Endothelial cell of umbilical vein (primary cell): ENCODE data around the gene RPP21. TPM values are rescaled to one million over a fixed set of nuclear protein-coding genes. Genes with fewer than 3 reads are reported as not detected.

Experiments
- BruUV-seq: library from RNA; stranded (reverse); fragments of 400-500 nt; replicated peaks from 2 replicates; lab custom pipeline; 2021; lab: Mats Ljungman, UMichigan
- CTCF ChIA-PET: fragments of 300-600, 350-600 bp; sonication (Branson Sonifier 250); formaldehyde crosslinking; loops from one replicate; lab custom pipeline; 2021; ENCODE audit warnings: antibody characterized with exemption, inconsistent platforms; lab: Charles Lee
- POLR2A ChIA-PET: fragments of 300-600, 350-600 bp; sonication (Branson Sonifier 250); formaldehyde crosslinking; loops from one replicate; lab custom pipeline; 2021; ENCODE audit warnings: antibody characterized with exemption, inconsistent platforms; lab: Charles Lee
- DNase-seq: peaks from one replicate; pipeline ENCODE4 v3.0.0-alpha.2; 2011; ENCODE audit warnings: low read depth, low spot score
- FAIRE-seq: peaks from 2 replicates; lab custom pipeline; 2011; peaks lifted over from hg19 to GRCh38; lab: Jason Lieb, UNC
- H2AFZ ChIP-seq: 2 replicates; pipeline ENCODE4 v1.6.0; 2012; ENCODE audit warnings: low read depth, low read length, control low read depth, inconsistent platforms
- H3K27ac ChIP-seq: 2 replicates; pipeline ENCODE4 v1.5.1; 2011; ENCODE audit warnings: low read depth, mild to moderate bottlenecking, control low read depth, low read length, moderate library complexity; ENCODE audit not compliant: insufficient read depth
- H3K27me3 ChIP-seq, 2 experiments: 2 replicates each; pipeline versions ENCODE4 v1.6.0 to v1.6.1; 2011; ENCODE audit warnings: low read length in 2 of 2, mixed read lengths in 1 of 2; ENCODE audit not compliant: control insufficient read depth in 2 of 2, insufficient read depth in 2 of 2
- H3K36me3 ChIP-seq, 2 experiments: 2 replicates in 1 of 2; 3 replicates in 1 of 2; pipeline ENCODE4 v1.5.1; 2011; ENCODE audit warnings: low read length in 2 of 2, mild to moderate bottlenecking in 1 of 2, moderate library complexity in 1 of 2; ENCODE audit not compliant: control insufficient read depth in 2 of 2, insufficient read depth in 2 of 2; ENCODE audit errors: extremely low read depth in 1 of 2
- H3K4me1 ChIP-seq: 3 replicates; pipeline ENCODE4 v1.5.1; 2011; ENCODE audit warnings: mild to moderate bottlenecking, low read length; ENCODE audit not compliant: control insufficient read depth, insufficient read depth; ENCODE audit errors: extremely low read depth
- H3K4me2 ChIP-seq: 2 replicates; pipeline ENCODE4 v1.6.1; 2011; ENCODE audit warnings: low read length, control low read depth, mixed read lengths; ENCODE audit not compliant: insufficient read depth
- H3K4me3 ChIP-seq, 3 experiments: fragments of 200-600 bp in 1 of 3; sonication (generic), shearing (Covaris generic) in 1 of 3; replicated peaks in 1 of 3; 2 replicates each; pipeline ENCODE4 v1.5.1; 2011 to 2016; ENCODE audit warnings: control low read depth in 3 of 3, low read length in 3 of 3, mild to moderate bottlenecking in 2 of 3, inconsistent platforms in 1 of 3, low read depth in 1 of 3, moderate library complexity in 1 of 3; ENCODE audit not compliant: insufficient read depth in 1 of 3
- H3K79me2 ChIP-seq: 2 replicates; pipeline ENCODE4 v1.6.0; 2012; ENCODE audit warnings: low read length, inconsistent platforms; ENCODE audit not compliant: control insufficient read depth, insufficient read depth
- H3K9ac ChIP-seq: replicated peaks from 2 replicates; pipeline ENCODE3; 2011; ENCODE audit warnings: low read length, control low read depth; ENCODE audit not compliant: insufficient read depth; ENCODE audit errors: extremely low read depth
- H3K9me1 ChIP-seq: replicated peaks from 3 replicates; pipeline ENCODE4 v1.6.0; 2011; ENCODE audit warnings: mild to moderate bottlenecking, low read length; ENCODE audit not compliant: control insufficient read depth, insufficient read depth; ENCODE audit errors: extremely low read depth
- H3K9me3 ChIP-seq: replicated peaks from 2 replicates; pipeline ENCODE4 v1.5.1; 2012; ENCODE audit warnings: low read length, inconsistent platforms; ENCODE audit not compliant: control insufficient read depth, insufficient read depth
- H4K20me1 ChIP-seq: replicated peaks from 2 replicates; pipeline ENCODE3; 2011; ENCODE audit warnings: mild to moderate bottlenecking, low read length; ENCODE audit not compliant: control insufficient read depth, insufficient read depth; ENCODE audit errors: extremely low read depth
- CTCF ChIP-seq, 2 donors: IDR thresholded peaks; 1 replicate in 1 of 2; 2 replicates in 1 of 2; pipeline ENCODE4 v1.5.1; 2011; ENCODE audit warnings: low read length in 2 of 2, mild to moderate bottlenecking in 2 of 2, moderate library complexity in 2 of 2, control low read depth in 1 of 2, inconsistent platforms in 1 of 2, low read depth in 1 of 2; ENCODE audit not compliant: insufficient read depth in 1 of 2; ENCODE audit errors: extremely low read depth in 1 of 2
- EZH2 ChIP-seq: IDR thresholded peaks from 2 replicates; pipeline ENCODE4 v1.6.1; 2012; ENCODE audit warnings: borderline replicate concordance, low read depth, mild to moderate bottlenecking, moderate library complexity, low read length, inconsistent platforms; ENCODE audit not compliant: severe bottlenecking
- FOS ChIP-seq: IDR thresholded peaks from 2 replicates; pipeline ENCODE4 v1.6.1; 2011; ENCODE audit warnings: mild to moderate bottlenecking, low read length, moderate library complexity, borderline replicate concordance; ENCODE audit not compliant: insufficient read depth
- GATA2 ChIP-seq: IDR thresholded peaks from 2 replicates; pipeline ENCODE4 v1.7.0; 2011; ENCODE audit warnings: low read depth, mild to moderate bottlenecking, moderate library complexity, mixed read lengths, low read length; ENCODE audit not compliant: insufficient read length, insufficient read depth
- JUN ChIP-seq: IDR thresholded peaks from 2 replicates; pipeline ENCODE4 v1.6.1; 2011; ENCODE audit warnings: borderline replicate concordance, low read depth; ENCODE audit not compliant: insufficient read length, insufficient read depth
- MAX ChIP-seq: IDR thresholded peaks from 2 replicates; pipeline ENCODE4 v1.6.1; 2011; ENCODE audit not compliant: insufficient read depth, insufficient read length
- MYC ChIP-seq: IDR thresholded peaks from one replicate; pipeline ENCODE4 v1.6.1; 2011; ENCODE audit warnings: mild to moderate bottlenecking, low read depth, low read length
- POLR2A ChIP-seq: IDR thresholded peaks from 2 replicates; pipeline ENCODE4 v1.6.1; 2012; ENCODE audit warnings: low read depth, mild to moderate bottlenecking, control low read depth, low read length
- POLR2AphosphoS5 ChIP-seq: IDR thresholded peaks from 2 replicates; pipeline ENCODE4 v1.6.1; 2012; ENCODE audit warnings: low read depth, mild to moderate bottlenecking, control low read depth, low read length, moderate library complexity; ENCODE audit not compliant: insufficient read depth
- dilution Hi-C: fragments of 300-500 bp; cut with MboI; formaldehyde crosslinking; loops from one replicate; pipeline ENCODE4 v1.15.0; 2019; ENCODE audit warnings: low sequenced_read_pairs; ENCODE audit not compliant: extremely low pct_ligation_motif_present
- intact Hi-C: fragments of 100-400 bp; cut with micrococcal nuclease; formaldehyde crosslinking; loops from one replicate; pipeline ENCODE4 v1.10.0; 2022
- polyA plus RNA-seq, 4 experiments: library from polyadenylated mRNA; depleted of rRNA in 3 of 4; stranded (reverse) in 3 of 4; unstranded in 1 of 4; fragments of >200 nt; gene quantifications; 2 replicates each; pipeline versions ENCODE4 v1.2.1 to v1.2.3, GENCODE V29; 2011 to 2012; ENCODE audit warnings: missing spikeins in 1 of 4
- total RNA-seq: library from RNA; stranded (reverse); gene quantifications from 2 replicates; pipeline ENCODE4 v1.2.3, GENCODE V29; 2021

Gene RPP21
- total and polyA plus RNA-seq, 2 donors (not counting 3 experiments of a cell fraction or from before 2014, with no cell fraction given): 35.3 to 101 TPM

GRCh38 chr6:30350524-30350923 lies 5.6 kb downstream of the RPP21 start:
- Histone ChIP-seq H3K9me3 (no peaks in the 10 kb centered on the region), H3K4me1 (peaks cover 5% of the 10 kb centered on the region), H3K4me3 (no peak overlapping the region), H4K20me1 (no peaks in the 10 kb centered on the region), H3K79me2 (no peaks in the 10 kb centered on the region), H3K9me1 (no peaks in the 10 kb centered on the region), H2AFZ (no peak overlapping the region), H3K9ac (no peak overlapping the region), H3K4me2 (no peak overlapping the region), H3K27ac (no peak overlapping the region), H3K36me3 (no peaks in the 10 kb centered on the region), H3K27me3 (peaks cover 9 to 18% of the 10 kb centered on the region in 2 experiments)
- ChIA-PET CTCF (no interaction called here), POLR2A (no interaction called here)
- no TSS peak for BruUV-seq
- dilution Hi-C loops: no loop called here
- DNase-seq (no peak), FAIRE-seq (no peak)
- intact Hi-C loops: no loop called here
- no peak for TF ChIP-seq JUN
- no peak for TF ChIP-seq MAX
- TF ChIP-seq CTCF (IDR thresholded peaks at IDR 0.05; ENCODE audit: extremely low read depth in 1 of 2, insufficient read depth in 1 of 2, low read depth in 1 of 2, low read length in 2 of 2): no peak
- no peak for TF ChIP-seq POLR2AphosphoS5
- TF ChIP-seq GATA2: no peak
- no peak for TF ChIP-seq MYC
- TF ChIP-seq POLR2A: no peak
- TF ChIP-seq FOS: no peak
- no peak for TF ChIP-seq EZH2
